A673 (cell line): ENCODE results near the gene MBNL2.

Experiments
- EZH2 ChIP-seq: fragments of 200-600 bp; sonication (generic); IDR thresholded peaks from 2 replicates; pipeline ENCODE4 v1.6.1; 2017; ENCODE audit warnings: borderline replicate concordance, low read depth, mild to moderate bottlenecking, mixed read lengths, antibody characterized with exemption, low read length; ENCODE audit not compliant: poor library complexity, severe bottlenecking
- TF ChIP-seq, protein P1 (sequence below): fragments of 300-800, 200-600 bp; sonication (generic); conservative IDR thresholded peaks from 2 replicates; pipeline ENCODE4 v1.5.1; 2017; ENCODE audit warnings: low read depth, mild to moderate bottlenecking, antibody characterized with exemption, low read length, moderate library complexity, mixed read lengths

DNA sequence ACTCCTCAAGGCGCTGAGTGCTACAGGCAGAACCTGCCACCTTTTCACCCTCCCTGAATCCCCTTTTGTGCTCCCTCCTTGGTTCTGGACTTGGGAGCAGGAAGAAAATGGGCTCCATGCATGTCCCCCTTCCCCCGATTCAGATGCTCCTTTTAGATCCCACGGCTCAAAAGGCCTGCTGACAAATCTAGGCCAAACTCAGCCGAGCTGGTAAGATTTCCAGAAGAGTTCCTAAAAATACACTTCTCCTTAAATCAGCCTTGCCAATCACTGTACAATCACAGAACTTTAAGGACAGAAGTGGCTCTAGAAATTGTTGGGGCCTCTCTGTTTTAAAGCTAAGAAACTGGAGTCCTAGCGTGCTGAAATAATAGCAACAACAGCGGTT, 37.3 kb downstream of the MBNL2 start:
- no peak for TF ChIP-seq EZH2
- TF ChIP-seq, protein P1, sequence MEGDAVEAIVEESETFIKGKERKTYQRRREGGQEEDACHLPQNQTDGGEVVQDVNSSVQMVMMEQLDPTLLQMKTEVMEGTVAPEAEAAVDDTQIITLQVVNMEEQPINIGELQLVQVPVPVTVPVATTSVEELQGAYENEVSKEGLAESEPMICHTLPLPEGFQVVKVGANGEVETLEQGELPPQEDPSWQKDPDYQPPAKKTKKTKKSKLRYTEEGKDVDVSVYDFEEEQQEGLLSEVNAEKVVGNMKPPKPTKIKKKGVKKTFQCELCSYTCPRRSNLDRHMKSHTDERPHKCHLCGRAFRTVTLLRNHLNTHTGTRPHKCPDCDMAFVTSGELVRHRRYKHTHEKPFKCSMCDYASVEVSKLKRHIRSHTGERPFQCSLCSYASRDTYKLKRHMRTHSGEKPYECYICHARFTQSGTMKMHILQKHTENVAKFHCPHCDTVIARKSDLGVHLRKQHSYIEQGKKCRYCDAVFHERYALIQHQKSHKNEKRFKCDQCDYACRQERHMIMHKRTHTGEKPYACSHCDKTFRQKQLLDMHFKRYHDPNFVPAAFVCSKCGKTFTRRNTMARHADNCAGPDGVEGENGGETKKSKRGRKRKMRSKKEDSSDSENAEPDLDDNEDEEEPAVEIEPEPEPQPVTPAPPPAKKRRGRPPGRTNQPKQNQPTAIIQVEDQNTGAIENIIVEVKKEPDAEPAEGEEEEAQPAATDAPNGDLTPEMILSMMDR: no peak
